Uterus (tissue), 4 donors: ENCODE measurements around the gene SLC4A1AP. TPM values are rescaled to one million over a fixed set of nuclear protein-coding genes. Genes with fewer than 3 reads are reported as not detected.

Experiments
- DNase-seq, 2 donors: peaks; one replicate each; pipeline ENCODE4 v3.0.0-alpha.2; 2019 to 2020
- H3K27ac ChIP-seq, 2 donors: fragments of 200-600 bp; sonication (generic); 1 replicate in 1 of 2; 2 replicates in 1 of 2; pipeline ENCODE4 v1.5.1; 2016 to 2018
- H3K27me3 ChIP-seq, 2 donors: fragments of 200-600 bp; sonication (generic); one replicate each; pipeline ENCODE4 v1.5.1; 2018 to 2019; ENCODE audit warnings: control low read depth in 1 of 2
- H3K36me3 ChIP-seq, 2 donors: fragments of 200-600 bp; sonication (generic); one replicate each; pipeline ENCODE4 v1.5.1; 2019; ENCODE audit warnings: control low read depth in 1 of 2
- H3K4me1 ChIP-seq, 2 donors: fragments of 200-600 bp; sonication (generic); one replicate each; pipeline ENCODE4 v1.5.1; 2018 to 2019; ENCODE audit warnings: control low read depth in 1 of 2
- H3K4me3 ChIP-seq, 2 donors: fragments of 200-600 bp; sonication (generic); 1 replicate in 1 of 2; 2 replicates in 1 of 2; pipeline ENCODE4 v1.5.1; 2018 to 2019; ENCODE audit warnings: mild to moderate bottlenecking in 1 of 2
- H3K9me3 ChIP-seq, 2 donors: fragments of 200-600 bp; sonication (generic); one replicate each; pipeline ENCODE4 v1.5.1; 2019; ENCODE audit warnings: control low read depth in 1 of 2
- POLR2A ChIP-seq, 2 donors: fragments of 450-650 bp; IDR thresholded peaks; one replicate each; pipeline ENCODE4 v1.6.1; 2016; ENCODE audit warnings: antibody characterized with exemption in 2 of 2, mild to moderate bottlenecking in 1 of 2, moderate library complexity in 1 of 2
- intact Hi-C: fragments of 100-400 bp; cut with DNase I; formaldehyde crosslinking; loops from one replicate; pipeline ENCODE4 v1.15.1; 2023; ENCODE audit warnings: low total_unique reads
- total RNA-seq, 4 donors: library from RNA; depleted of rRNA in 3 of 4; stranded (reverse); fragments of >200 nt in 3 of 4; gene quantifications; one replicate each; pipeline versions ENCODE4 v1.1.0 to v1.2.4, GENCODE V29; 2014 to 2023
- TF ChIP-seq, protein P1 (sequence below), 4 experiments: fragments of 200-600 bp in 2 of 4; fragments of 450-650 bp in 2 of 4; sonication (generic) in 2 of 4; IDR thresholded peaks; one replicate each; pipeline ENCODE4 v1.5.1; 2016 to 2019; ENCODE audit warnings: antibody characterized with exemption in 4 of 4, mild to moderate bottlenecking in 2 of 4, moderate library complexity in 1 of 4
- donor health status: DM: yes; HTN: yes; CAD: no.

The SLC4A1AP gene
- total RNA-seq, 4 donors from 2014 or later = 15.0 to 23.8 (median 23.1) TPM

DNA sequence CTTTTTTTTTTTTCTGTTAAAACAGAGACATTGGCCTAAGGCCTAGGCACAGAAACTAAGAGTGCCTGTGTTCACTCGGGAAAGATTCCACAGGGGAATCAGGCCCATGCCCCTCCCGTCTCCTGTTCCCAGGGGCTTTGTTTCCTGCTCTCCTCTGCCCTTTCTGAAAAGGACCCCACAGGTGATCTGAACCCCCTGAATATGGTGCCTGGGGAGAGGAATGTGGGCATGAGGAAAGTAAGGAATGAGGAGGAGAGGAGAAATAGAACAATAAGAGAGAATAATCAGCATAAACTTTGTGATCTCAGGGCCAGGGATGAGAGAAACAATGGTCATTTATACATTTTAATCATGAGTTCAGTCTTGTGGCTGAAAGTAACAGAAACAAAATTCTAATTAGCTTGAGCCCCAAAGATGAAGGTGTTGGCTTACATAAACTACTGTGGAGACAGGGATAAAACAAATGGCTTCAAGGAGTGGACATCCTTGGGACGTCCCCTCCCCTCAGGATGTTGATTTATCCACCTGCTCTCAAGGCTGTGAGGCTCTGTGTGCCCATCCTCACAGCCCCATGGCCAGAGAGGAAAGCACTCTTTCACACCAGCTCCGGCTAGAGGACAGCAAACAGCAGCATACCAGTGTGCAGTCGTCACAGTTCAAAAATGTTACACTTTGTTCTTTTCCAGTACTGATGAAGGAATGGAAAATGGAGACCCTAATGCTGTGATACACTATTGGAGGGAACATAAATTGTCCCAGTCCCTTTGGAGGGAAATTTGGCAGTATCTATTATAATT lies 61.4 kb downstream of the SLC4A1AP start:
- intact Hi-C loops = no loop called here
- H3K36me3 ChIP-seq = no peaks in the 10 kb centered on the region
- peak overlapping the region; percentile 87 to 94 for H3K27ac ChIP-seq
- H3K9me3 ChIP-seq = no peaks in the 10 kb centered on the region
- DNase-seq = peak in 1 of 2 donors; percentile 62
- peaks cover 0 to 4% of the 10 kb centered on the region in 2 donors for H3K4me1 ChIP-seq
- H3K27me3 ChIP-seq = no peaks in the 10 kb centered on the region
- TF ChIP-seq POLR2A (IDR thresholded peaks at IDR 0.05) = peak in 1 of 2 donors; percentile 26
- TF ChIP-seq, protein P1, sequence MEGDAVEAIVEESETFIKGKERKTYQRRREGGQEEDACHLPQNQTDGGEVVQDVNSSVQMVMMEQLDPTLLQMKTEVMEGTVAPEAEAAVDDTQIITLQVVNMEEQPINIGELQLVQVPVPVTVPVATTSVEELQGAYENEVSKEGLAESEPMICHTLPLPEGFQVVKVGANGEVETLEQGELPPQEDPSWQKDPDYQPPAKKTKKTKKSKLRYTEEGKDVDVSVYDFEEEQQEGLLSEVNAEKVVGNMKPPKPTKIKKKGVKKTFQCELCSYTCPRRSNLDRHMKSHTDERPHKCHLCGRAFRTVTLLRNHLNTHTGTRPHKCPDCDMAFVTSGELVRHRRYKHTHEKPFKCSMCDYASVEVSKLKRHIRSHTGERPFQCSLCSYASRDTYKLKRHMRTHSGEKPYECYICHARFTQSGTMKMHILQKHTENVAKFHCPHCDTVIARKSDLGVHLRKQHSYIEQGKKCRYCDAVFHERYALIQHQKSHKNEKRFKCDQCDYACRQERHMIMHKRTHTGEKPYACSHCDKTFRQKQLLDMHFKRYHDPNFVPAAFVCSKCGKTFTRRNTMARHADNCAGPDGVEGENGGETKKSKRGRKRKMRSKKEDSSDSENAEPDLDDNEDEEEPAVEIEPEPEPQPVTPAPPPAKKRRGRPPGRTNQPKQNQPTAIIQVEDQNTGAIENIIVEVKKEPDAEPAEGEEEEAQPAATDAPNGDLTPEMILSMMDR (IDR thresholded peaks at IDR 0.05) = no peak
- H3K4me3 ChIP-seq = no peak overlapping the region

DNA sequence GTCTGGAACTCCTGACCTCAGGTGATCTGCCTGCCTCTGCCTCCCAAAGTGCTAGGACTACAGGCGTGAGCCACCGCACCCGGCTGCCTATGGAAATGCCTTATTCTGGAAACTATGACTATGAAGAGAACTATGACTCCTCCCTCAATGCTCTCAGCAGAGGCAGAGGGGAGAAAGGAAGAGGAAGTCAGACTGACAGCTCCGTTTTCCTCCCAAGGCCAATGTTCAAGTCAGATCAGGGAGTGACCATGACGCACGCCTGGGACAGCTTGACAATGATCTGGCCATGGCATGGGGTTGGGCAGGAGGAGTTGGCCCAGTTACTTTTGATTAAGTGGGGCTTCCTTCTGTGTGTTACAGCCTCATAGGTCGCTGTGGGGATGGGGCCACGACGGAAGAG lies 63.6 kb downstream of the SLC4A1AP start:
- TF ChIP-seq POLR2A (IDR thresholded peaks at IDR 0.05) = no peak
- TF ChIP-seq, protein P1 (IDR thresholded peaks at IDR 0.05) = no peak
- H3K36me3 ChIP-seq = no peaks in the 10 kb centered on the region
- H3K9me3 ChIP-seq = no peaks in the 10 kb centered on the region
- H3K4me3 ChIP-seq = no peak overlapping the region
- peaks cover 0 to 4% of the 10 kb centered on the region in 2 donors for H3K4me1 ChIP-seq
- no peaks in the 10 kb centered on the region for H3K27me3 ChIP-seq
- intact Hi-C loops = no loop called here
- H3K27ac ChIP-seq = no peak overlapping the region
- no peak for DNase-seq

DNA sequence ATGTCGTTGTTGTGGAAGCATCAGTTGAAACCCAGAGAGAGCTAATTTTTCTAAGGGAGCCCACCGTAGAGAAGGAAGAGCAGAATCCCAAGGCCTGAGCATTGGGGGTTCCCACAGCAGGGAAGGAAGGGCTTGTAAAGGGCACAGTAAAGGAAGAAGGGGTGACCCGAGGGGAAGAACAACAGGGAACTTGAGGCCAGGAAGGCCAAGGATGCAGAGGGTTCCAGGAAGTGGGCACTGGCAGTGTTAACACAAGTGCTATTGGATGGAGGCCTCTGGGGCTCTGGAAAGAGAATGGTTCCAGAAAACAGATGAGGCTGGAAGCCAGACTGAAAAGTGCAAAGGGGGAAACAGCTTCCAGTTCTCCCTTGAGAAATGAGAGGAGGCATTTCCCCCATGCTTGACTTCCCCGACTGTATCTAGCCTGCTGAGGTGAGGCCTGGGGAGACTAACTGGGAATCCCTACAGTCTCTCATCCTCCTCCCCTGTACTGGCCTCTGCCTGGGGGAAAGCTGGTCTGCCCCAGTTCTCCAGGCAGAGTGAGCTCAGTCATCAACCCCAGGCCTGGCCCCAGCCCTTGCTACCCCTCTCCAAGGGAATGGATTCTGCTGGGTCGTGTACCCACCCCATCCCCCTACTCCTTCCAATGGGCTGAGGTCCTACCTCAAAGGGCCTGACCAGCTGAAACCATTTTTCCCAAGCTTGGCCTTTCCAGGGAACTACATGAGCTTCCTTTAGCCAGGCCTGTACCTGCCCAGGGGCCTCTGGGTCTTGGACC lies 64.6 kb downstream of the SLC4A1AP start:
- no peak overlapping the region for H3K4me3 ChIP-seq
- no peaks in the 10 kb centered on the region for H3K9me3 ChIP-seq
- no peaks in the 10 kb centered on the region for H3K36me3 ChIP-seq
- H3K27me3 ChIP-seq = no peaks in the 10 kb centered on the region
- H3K4me1 ChIP-seq = peaks cover 0 to 4% of the 10 kb centered on the region in 2 donors
- intact Hi-C loops = no loop called here
- no peak overlapping the region for H3K27ac ChIP-seq
- no peak for TF ChIP-seq POLR2A (IDR thresholded peaks at IDR 0.05)
- TF ChIP-seq, protein P1 (IDR thresholded peaks at IDR 0.05) = no peak
- DNase-seq = no peak

DNA sequence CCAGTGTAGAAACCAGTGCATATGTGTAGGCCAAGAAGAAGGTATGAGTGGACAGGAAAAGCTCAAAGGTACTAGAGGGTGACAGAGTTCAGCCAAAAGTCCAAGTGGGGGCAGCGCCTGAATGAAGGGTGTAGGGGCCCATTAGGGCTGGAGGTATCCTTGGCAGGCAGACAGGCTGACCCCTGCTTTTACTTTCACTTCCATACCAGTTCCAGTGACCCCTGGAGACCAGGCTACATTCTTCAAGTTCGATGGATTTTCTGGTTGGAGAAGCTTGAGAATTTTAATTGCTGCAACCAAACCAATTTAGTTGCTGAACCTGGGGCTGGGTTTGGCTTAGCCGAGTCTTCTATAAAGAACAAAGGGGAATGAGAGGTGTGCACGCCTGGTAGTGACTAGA lies 65.5 kb downstream of the SLC4A1AP start:
- intact Hi-C loops = no loop called here
- H3K36me3 ChIP-seq = no peaks in the 10 kb centered on the region
- H3K4me3 ChIP-seq = no peak overlapping the region
- no peak overlapping the region for H3K27ac ChIP-seq
- no peaks in the 10 kb centered on the region for H3K27me3 ChIP-seq
- no peaks in the 10 kb centered on the region for H3K9me3 ChIP-seq
- TF ChIP-seq, protein P1 (IDR thresholded peaks at IDR 0.05) = no peak
- no peak for TF ChIP-seq POLR2A (IDR thresholded peaks at IDR 0.05)
- no peaks in the 10 kb centered on the region for H3K4me1 ChIP-seq
- no peak for DNase-seq

DNA sequence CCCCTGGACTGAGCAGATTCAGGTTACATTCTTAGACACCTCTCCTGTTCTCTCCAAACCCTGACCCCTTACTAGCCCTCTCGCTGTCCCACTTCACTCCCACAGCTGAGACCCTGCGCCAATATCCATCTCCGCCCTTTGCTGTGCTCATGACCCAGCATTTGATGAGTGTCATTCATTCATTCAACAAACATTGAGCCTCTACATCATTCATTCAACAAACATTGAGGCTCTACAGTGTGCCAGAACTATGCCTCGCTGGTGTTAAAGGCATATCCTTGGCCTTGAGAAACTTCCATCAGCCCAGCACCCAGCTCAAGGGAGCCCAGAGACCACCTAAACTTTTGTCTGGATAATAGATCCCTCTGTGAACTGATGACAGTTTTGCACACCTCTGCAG lies 65.9 kb downstream of the SLC4A1AP start:
- DNase-seq = no peak
- intact Hi-C loops = no loop called here
- Histone ChIP-seq H3K9me3 (no peaks in the 10 kb centered on the region), H3K4me1 (no peaks in the 10 kb centered on the region), H3K36me3 (no peaks in the 10 kb centered on the region), H3K27ac (no peak overlapping the region), H3K4me3 (no peak overlapping the region), H3K27me3 (no peaks in the 10 kb centered on the region)
- TF ChIP-seq, protein P1 (IDR thresholded peaks at IDR 0.05) = no peak
- no peak for TF ChIP-seq POLR2A (IDR thresholded peaks at IDR 0.05)
